Adrenal gland (tissue), 12 donors: Measurements from ENCODE around the gene DNM2. TPM values are rescaled to one million over a fixed set of nuclear protein-coding genes. Genes with fewer than 3 reads are reported as not detected.
A peak's percentile ranks its signal among the peaks of the same experiment; 100 is the strongest.

ENCODE experiments used
- DNase-seq, 7 donors: peaks; one replicate each; pipeline ENCODE4 v3.0.0-alpha.2; 2019 to 2020
- H3K27ac ChIP-seq, 5 donors: fragments of 200-600 bp; sonication (generic) in 4 of 5; 1 replicate in 3 of 5; 2 replicates in 2 of 5; pipeline versions ENCODE4 v1.5.1 to v1.8.0; 2016 to 2020; ENCODE audit warnings: mild to moderate bottlenecking in 1 of 5
- H3K27me3 ChIP-seq: fragments of 200-600 bp; 2 replicates; pipeline ENCODE4 v1.8.0; 2021
- H3K36me3 ChIP-seq, 2 donors: fragments of 200-600 bp; replicated peaks in 1 of 2; 1 replicate in 1 of 2; 2 replicates in 1 of 2; pipeline versions ENCODE4 v1.5.1 to v1.8.0; 2018 to 2022
- H3K4me1 ChIP-seq, 2 donors: fragments of 200-600 bp; replicated peaks in 1 of 2; 1 replicate in 1 of 2; 2 replicates in 1 of 2; pipeline versions ENCODE4 v1.5.1 to v1.8.0; 2018 to 2021
- H3K4me3 ChIP-seq, 4 donors: fragments of 200-600 bp; sonication (generic) in 3 of 4; one replicate each; pipeline ENCODE4 v1.5.1; 2016 to 2018
- H3K9me3 ChIP-seq, 3 donors: fragments of 200-600 bp; sonication (generic) in 1 of 3; replicated peaks in 1 of 3; 1 replicate in 2 of 3; 2 replicates in 1 of 3; pipeline versions ENCODE4 v1.5.1 to v1.8.0; 2016 to 2021
- POLR2A ChIP-seq, 2 donors: fragments of 450-650 bp; IDR thresholded peaks; one replicate each; pipeline ENCODE4 v1.6.1; 2017; ENCODE audit warnings: antibody characterized with exemption in 2 of 2, mild to moderate bottlenecking in 2 of 2, moderate library complexity in 1 of 2
- WGBS, 4 donors: extraction: QIAGEN DNeasy Blood & Tissue Kit in 2 of 4; methylation state at CpG; one replicate each; pipeline versions ENCODE4 v1.1.5 to v1.1.7; 2013 to 2017; 5-methylcytosine and 5-hydroxymethylcytosine counted together
- intact Hi-C, 2 donors: fragments of 100-400 bp; cut with DNase I; formaldehyde crosslinking; loops; one replicate each; pipeline versions ENCODE4 v1.14.1 to v1.15.0; 2022 to 2023
- polyA plus RNA-seq, 3 donors: library from polyadenylated mRNA; stranded (reverse); fragments of 200-250 nt in 2 of 3; fragments of 350-450 nt in 1 of 3; fragmentation: Illumina TruSeq in 1 of 3; extraction: RNeasy Lipid Tissue Mini Kit (QIAGEN cat#74804) in 1 of 3; gene quantifications; one replicate each; pipeline ENCODE4 v1.2.3, GENCODE V29; 2013 to 2014
- total RNA-seq, 9 donors: library from RNA; depleted of rRNA in 4 of 9; stranded (reverse); fragments of >200 nt in 4 of 9; fragments of 120-200 nt in 1 of 9; fragmentation: NEBNext Ultra II Directional in 1 of 9; extraction: Animal tissue kit (Norgen Biotek cat#: 25700) in 1 of 9; gene quantifications; one replicate each; pipeline versions ENCODE4 v1.1.0 to v1.2.4, GENCODE V29; 2013 to 2023
- TF ChIP-seq, protein P1 (sequence below), 6 experiments: fragments of 450-650 bp in 4 of 6; fragments of 200-600 bp in 2 of 6; sonication (generic) in 1 of 6; IDR thresholded peaks; 1 replicate in 5 of 6; 2 replicates in 1 of 6; pipeline versions ENCODE4 v1.5.1 to v1.8.0; 2016 to 2021; ENCODE audit warnings: antibody characterized with exemption in 6 of 6, mild to moderate bottlenecking in 2 of 6, moderate library complexity in 1 of 6
- donor health status: healthy with polysubstance abuse.
- donor health status: Bipolar disorder and iron deficiency.
- donor health status: DM: yes; HTN: yes; CAD: no.
- donor health status: DM: no; HTN: no; CAD: no.
- donor health status: DM: no; HTN: no; CAD: no.
- donor health status: DM: yes; HTN: yes; CAD: no.

The DNM2 gene
- total and polyA plus RNA-seq, 12 donors = 73.3 to 196 (median 153) TPM

DNA sequence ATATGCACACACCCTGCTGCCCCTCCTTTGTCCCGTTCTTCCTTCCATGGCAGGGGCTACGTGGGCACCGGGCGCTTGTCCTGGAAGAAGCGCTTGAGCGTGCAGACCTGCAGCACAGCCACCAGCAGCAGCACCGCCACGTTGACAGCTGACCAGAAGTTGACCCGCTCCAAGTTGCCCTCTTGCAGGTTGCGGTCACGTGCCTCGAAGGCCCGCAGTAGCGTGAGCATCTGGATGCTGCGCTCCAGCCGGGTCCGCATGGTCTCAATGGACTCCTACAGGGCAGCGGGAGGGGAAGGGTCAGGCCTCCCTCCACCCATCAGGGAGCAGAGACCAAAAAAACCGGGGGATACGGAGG lies 115.0 kb downstream of the DNM2 start:
- WGBS, 4 donors = 55 to 80% (median 73%) methylated on average over 3 to 20 of the region's 20 CpGs
- no peaks in the 10 kb centered on the region for H3K9me3 ChIP-seq
- peaks cover 0 to 57% of the 10 kb centered on the region in 2 donors for H3K36me3 ChIP-seq
- no peak overlapping the region for H3K27ac ChIP-seq
- no peak for TF ChIP-seq POLR2A (IDR thresholded peaks at IDR 0.05)
- TF ChIP-seq, protein P1, sequence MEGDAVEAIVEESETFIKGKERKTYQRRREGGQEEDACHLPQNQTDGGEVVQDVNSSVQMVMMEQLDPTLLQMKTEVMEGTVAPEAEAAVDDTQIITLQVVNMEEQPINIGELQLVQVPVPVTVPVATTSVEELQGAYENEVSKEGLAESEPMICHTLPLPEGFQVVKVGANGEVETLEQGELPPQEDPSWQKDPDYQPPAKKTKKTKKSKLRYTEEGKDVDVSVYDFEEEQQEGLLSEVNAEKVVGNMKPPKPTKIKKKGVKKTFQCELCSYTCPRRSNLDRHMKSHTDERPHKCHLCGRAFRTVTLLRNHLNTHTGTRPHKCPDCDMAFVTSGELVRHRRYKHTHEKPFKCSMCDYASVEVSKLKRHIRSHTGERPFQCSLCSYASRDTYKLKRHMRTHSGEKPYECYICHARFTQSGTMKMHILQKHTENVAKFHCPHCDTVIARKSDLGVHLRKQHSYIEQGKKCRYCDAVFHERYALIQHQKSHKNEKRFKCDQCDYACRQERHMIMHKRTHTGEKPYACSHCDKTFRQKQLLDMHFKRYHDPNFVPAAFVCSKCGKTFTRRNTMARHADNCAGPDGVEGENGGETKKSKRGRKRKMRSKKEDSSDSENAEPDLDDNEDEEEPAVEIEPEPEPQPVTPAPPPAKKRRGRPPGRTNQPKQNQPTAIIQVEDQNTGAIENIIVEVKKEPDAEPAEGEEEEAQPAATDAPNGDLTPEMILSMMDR (IDR thresholded peaks at IDR 0.05) = no peak
- peak in 1 of 7 donors; percentile 26 for DNase-seq
- H3K27me3 ChIP-seq = no peaks in the 10 kb centered on the region
- H3K4me1 ChIP-seq = peaks cover 6 to 14% of the 10 kb centered on the region in 2 donors
- intact Hi-C loops = no loop called here
- H3K4me3 ChIP-seq = no peak overlapping the region

DNA sequence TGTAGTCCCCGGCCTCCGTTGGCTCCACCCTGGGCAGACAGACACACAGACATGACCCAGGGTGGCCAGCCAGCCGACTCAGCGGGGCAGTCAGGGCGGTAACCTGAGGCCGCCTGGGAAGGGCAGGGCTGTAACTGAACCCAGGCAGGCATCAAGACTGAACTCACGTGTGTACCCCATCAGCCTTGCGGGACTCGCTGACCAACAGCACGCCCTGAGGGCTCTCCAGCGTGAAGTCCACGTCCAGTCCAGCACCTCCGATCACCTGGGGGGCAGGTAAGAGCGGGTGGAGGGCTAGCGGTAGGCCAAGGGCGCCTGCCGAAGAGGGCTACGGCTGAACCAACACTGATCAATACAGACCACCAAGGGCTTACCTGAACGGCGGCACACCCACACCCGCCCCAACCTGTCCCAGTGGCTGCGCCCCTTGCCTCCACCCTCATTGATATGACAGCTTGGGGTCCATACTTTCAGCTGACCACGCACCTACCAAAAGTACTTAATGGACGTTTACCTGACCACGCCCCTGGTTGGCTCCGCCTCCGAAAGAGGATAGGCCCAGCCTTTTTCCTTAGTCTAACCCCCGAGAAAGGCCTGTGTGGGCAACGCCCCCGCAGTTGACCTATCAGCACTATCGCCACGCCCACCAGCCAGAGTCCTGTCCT lies 117.3 kb downstream of the DNM2 start:
- peak overlapping the region in 2 of 4 donors; percentile 20 to 43 for H3K4me3 ChIP-seq
- intact Hi-C loops = no loop called here
- peak in 5 of 7 donors; percentile 55 to 75 (median 67) for DNase-seq

DNA sequence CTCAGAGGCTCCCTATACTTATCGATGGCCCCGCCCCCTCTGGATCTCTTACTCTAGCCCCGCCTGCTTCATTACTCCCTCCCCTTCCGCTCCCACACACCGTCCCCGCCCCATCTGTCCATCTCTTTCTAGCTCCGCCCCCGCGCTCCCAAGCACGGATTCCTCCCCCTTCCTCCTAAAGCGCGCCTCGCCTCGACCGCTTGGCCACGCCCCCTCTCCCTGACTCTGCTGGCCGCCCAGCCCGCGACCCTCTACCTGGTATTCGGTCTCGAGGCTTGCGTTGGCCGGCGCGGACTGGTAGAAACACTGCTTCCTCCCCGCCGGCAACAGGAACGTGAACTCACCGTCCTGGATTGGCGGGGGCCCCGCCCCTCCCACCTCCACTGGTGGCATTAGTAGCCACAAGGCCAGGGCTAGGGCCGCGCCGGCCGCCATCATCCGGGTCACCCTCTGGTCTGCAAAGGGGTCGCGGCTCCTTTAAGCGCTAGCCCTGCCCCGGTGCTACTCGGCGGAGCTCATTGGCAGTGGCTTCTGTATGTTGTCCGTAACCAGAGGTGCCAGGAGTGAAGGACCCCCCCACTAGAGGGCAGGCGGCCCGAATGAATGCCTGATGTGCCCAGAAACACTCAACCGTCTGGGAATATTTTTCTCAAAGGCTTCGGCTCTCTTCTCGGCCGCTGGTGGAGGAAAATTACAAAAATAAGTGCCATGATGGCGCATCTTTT lies 118.0 kb downstream of the DNM2 start, which contains the start of gene TMED1:
Gene TMED1, minus strand, starts transcription at position 459 of the 725 bp plus-strand sequence. Its CDS starts 21 bp downstream, at position 438.
- Histone ChIP-seq H3K4me1 (peaks cover 6 to 14% of the 10 kb centered on the region in 2 donors), H3K9me3 (no peaks in the 10 kb centered on the region), H3K27me3 (no peaks in the 10 kb centered on the region), H3K36me3 (peaks cover 0 to 29% of the 10 kb centered on the region in 2 donors), H3K4me3 (peak within 1 kb of the TSS in 3 of 4 donors; percentile 44 to 77 (median 61)), H3K27ac (peak within 1 kb of the TSS; percentile 91 to 99 (median 97))
- peak; percentile 57 to 70 for TF ChIP-seq POLR2A (IDR thresholded peaks at IDR 0.05)
- TF ChIP-seq, protein P1 (IDR thresholded peaks at IDR 0.05) = peak; percentile 11 to 73 (median 46)
- 0 to 2% (median 0%) methylated on average over 26 to 50 of the region's 50 CpGs for WGBS, 4 donors
- intact Hi-C loops = no loop called here
- DNase-seq = peak; percentile 100

More for the DNA sequence above, 117.3 kb downstream of the DNM2 start:
- peaks cover 6 to 14% of the 10 kb centered on the region in 2 donors for H3K4me1 ChIP-seq
- peak overlapping the region; percentile 6 to 99 (median 97) for H3K27ac ChIP-seq
- H3K9me3 ChIP-seq = no peaks in the 10 kb centered on the region
- peaks cover 0 to 36% of the 10 kb centered on the region in 2 donors for H3K36me3 ChIP-seq
- TF ChIP-seq POLR2A (IDR thresholded peaks at IDR 0.05) = no peak
- TF ChIP-seq, protein P1 (IDR thresholded peaks at IDR 0.05) = no peak
- 30 to 42% (median 39%) methylated on average over 7 to 32 of the region's 32 CpGs for WGBS, 4 donors
- no peaks in the 10 kb centered on the region for H3K27me3 ChIP-seq
